Endothelial cell of umbilical vein (primary cell): ENCODE measurements around the gene AGBL4. TPM values are rescaled to one million over a fixed set of nuclear protein-coding genes. Genes with fewer than 3 reads are reported as not detected.

Source experiments
- BruUV-seq: library from RNA; stranded (reverse); fragments of 400-500 nt; replicated peaks from 2 replicates; lab custom pipeline; 2021; lab: Mats Ljungman, UMichigan
- CTCF ChIA-PET: fragments of 300-600, 350-600 bp; sonication (Branson Sonifier 250); formaldehyde crosslinking; loops from one replicate; lab custom pipeline; 2021; ENCODE audit warnings: antibody characterized with exemption, inconsistent platforms; lab: Charles Lee
- POLR2A ChIA-PET: fragments of 300-600, 350-600 bp; sonication (Branson Sonifier 250); formaldehyde crosslinking; loops from one replicate; lab custom pipeline; 2021; ENCODE audit warnings: antibody characterized with exemption, inconsistent platforms; lab: Charles Lee
- DNase-seq: peaks from one replicate; pipeline ENCODE4 v3.0.0-alpha.2; 2011; ENCODE audit warnings: low read depth, low spot score
- FAIRE-seq: peaks from 2 replicates; lab custom pipeline; 2011; peaks lifted over from hg19 to GRCh38; lab: Jason Lieb, UNC
- H2AFZ ChIP-seq: 2 replicates; pipeline ENCODE4 v1.6.0; 2012; ENCODE audit warnings: low read depth, low read length, control low read depth, inconsistent platforms
- H3K27ac ChIP-seq: 2 replicates; pipeline ENCODE4 v1.5.1; 2011; ENCODE audit warnings: low read depth, mild to moderate bottlenecking, control low read depth, low read length, moderate library complexity; ENCODE audit not compliant: insufficient read depth
- H3K27me3 ChIP-seq, 2 experiments: 2 replicates each; pipeline versions ENCODE4 v1.6.0 to v1.6.1; 2011; ENCODE audit warnings: low read length in 2 of 2, mixed read lengths in 1 of 2; ENCODE audit not compliant: control insufficient read depth in 2 of 2, insufficient read depth in 2 of 2
- H3K36me3 ChIP-seq, 2 experiments: 2 replicates in 1 of 2; 3 replicates in 1 of 2; pipeline ENCODE4 v1.5.1; 2011; ENCODE audit warnings: low read length in 2 of 2, mild to moderate bottlenecking in 1 of 2, moderate library complexity in 1 of 2; ENCODE audit not compliant: control insufficient read depth in 2 of 2, insufficient read depth in 2 of 2; ENCODE audit errors: extremely low read depth in 1 of 2
- H3K4me1 ChIP-seq: 3 replicates; pipeline ENCODE4 v1.5.1; 2011; ENCODE audit warnings: mild to moderate bottlenecking, low read length; ENCODE audit not compliant: control insufficient read depth, insufficient read depth; ENCODE audit errors: extremely low read depth
- H3K4me2 ChIP-seq: 2 replicates; pipeline ENCODE4 v1.6.1; 2011; ENCODE audit warnings: low read length, control low read depth, mixed read lengths; ENCODE audit not compliant: insufficient read depth
- H3K4me3 ChIP-seq, 3 experiments: fragments of 200-600 bp in 1 of 3; sonication (generic), shearing (Covaris generic) in 1 of 3; replicated peaks in 1 of 3; 2 replicates each; pipeline ENCODE4 v1.5.1; 2011 to 2016; ENCODE audit warnings: control low read depth in 3 of 3, low read length in 3 of 3, mild to moderate bottlenecking in 2 of 3, inconsistent platforms in 1 of 3, low read depth in 1 of 3, moderate library complexity in 1 of 3; ENCODE audit not compliant: insufficient read depth in 1 of 3
- H3K79me2 ChIP-seq: 2 replicates; pipeline ENCODE4 v1.6.0; 2012; ENCODE audit warnings: low read length, inconsistent platforms; ENCODE audit not compliant: control insufficient read depth, insufficient read depth
- H3K9ac ChIP-seq: replicated peaks from 2 replicates; pipeline ENCODE3; 2011; ENCODE audit warnings: low read length, control low read depth; ENCODE audit not compliant: insufficient read depth; ENCODE audit errors: extremely low read depth
- H3K9me1 ChIP-seq: replicated peaks from 3 replicates; pipeline ENCODE4 v1.6.0; 2011; ENCODE audit warnings: mild to moderate bottlenecking, low read length; ENCODE audit not compliant: control insufficient read depth, insufficient read depth; ENCODE audit errors: extremely low read depth
- H3K9me3 ChIP-seq: replicated peaks from 2 replicates; pipeline ENCODE4 v1.5.1; 2012; ENCODE audit warnings: low read length, inconsistent platforms; ENCODE audit not compliant: control insufficient read depth, insufficient read depth
- H4K20me1 ChIP-seq: replicated peaks from 2 replicates; pipeline ENCODE3; 2011; ENCODE audit warnings: mild to moderate bottlenecking, low read length; ENCODE audit not compliant: control insufficient read depth, insufficient read depth; ENCODE audit errors: extremely low read depth
- CTCF ChIP-seq, 2 donors: IDR thresholded peaks; 1 replicate in 1 of 2; 2 replicates in 1 of 2; pipeline ENCODE4 v1.5.1; 2011; ENCODE audit warnings: low read length in 2 of 2, mild to moderate bottlenecking in 2 of 2, moderate library complexity in 2 of 2, control low read depth in 1 of 2, inconsistent platforms in 1 of 2, low read depth in 1 of 2; ENCODE audit not compliant: insufficient read depth in 1 of 2; ENCODE audit errors: extremely low read depth in 1 of 2
- EZH2 ChIP-seq: IDR thresholded peaks from 2 replicates; pipeline ENCODE4 v1.6.1; 2012; ENCODE audit warnings: borderline replicate concordance, low read depth, mild to moderate bottlenecking, moderate library complexity, low read length, inconsistent platforms; ENCODE audit not compliant: severe bottlenecking
- FOS ChIP-seq: IDR thresholded peaks from 2 replicates; pipeline ENCODE4 v1.6.1; 2011; ENCODE audit warnings: mild to moderate bottlenecking, low read length, moderate library complexity, borderline replicate concordance; ENCODE audit not compliant: insufficient read depth
- GATA2 ChIP-seq: IDR thresholded peaks from 2 replicates; pipeline ENCODE4 v1.7.0; 2011; ENCODE audit warnings: low read depth, mild to moderate bottlenecking, moderate library complexity, mixed read lengths, low read length; ENCODE audit not compliant: insufficient read length, insufficient read depth
- JUN ChIP-seq: IDR thresholded peaks from 2 replicates; pipeline ENCODE4 v1.6.1; 2011; ENCODE audit warnings: borderline replicate concordance, low read depth; ENCODE audit not compliant: insufficient read length, insufficient read depth
- MYC ChIP-seq: IDR thresholded peaks from one replicate; pipeline ENCODE4 v1.6.1; 2011; ENCODE audit warnings: mild to moderate bottlenecking, low read depth, low read length
- POLR2A ChIP-seq: IDR thresholded peaks from 2 replicates; pipeline ENCODE4 v1.6.1; 2012; ENCODE audit warnings: low read depth, mild to moderate bottlenecking, control low read depth, low read length
- POLR2AphosphoS5 ChIP-seq: IDR thresholded peaks from 2 replicates; pipeline ENCODE4 v1.6.1; 2012; ENCODE audit warnings: low read depth, mild to moderate bottlenecking, control low read depth, low read length, moderate library complexity; ENCODE audit not compliant: insufficient read depth
- dilution Hi-C: fragments of 300-500 bp; cut with MboI; formaldehyde crosslinking; loops from one replicate; pipeline ENCODE4 v1.15.0; 2019; ENCODE audit warnings: low sequenced_read_pairs; ENCODE audit not compliant: extremely low pct_ligation_motif_present
- intact Hi-C: fragments of 100-400 bp; cut with micrococcal nuclease; formaldehyde crosslinking; loops from one replicate; pipeline ENCODE4 v1.10.0; 2022
- polyA plus RNA-seq, 4 experiments: library from polyadenylated mRNA; depleted of rRNA in 3 of 4; stranded (reverse) in 3 of 4; unstranded in 1 of 4; fragments of >200 nt; gene quantifications; 2 replicates each; pipeline versions ENCODE4 v1.2.1 to v1.2.3, GENCODE V29; 2011 to 2012; ENCODE audit warnings: missing spikeins in 1 of 4
- total RNA-seq: library from RNA; stranded (reverse); gene quantifications from 2 replicates; pipeline ENCODE4 v1.2.3, GENCODE V29; 2021
- TF ChIP-seq, protein P1 (sequence below): IDR thresholded peaks from 2 replicates; pipeline ENCODE4 v1.6.1; 2011; ENCODE audit not compliant: insufficient read depth, insufficient read length

Gene AGBL4
- total and polyA plus RNA-seq, 2 donors (not counting 3 experiments of a cell fraction or from before 2014, with no cell fraction given): not detected

- Histone ChIP-seq H3K4me2 (no peak overlapping the region), H3K9me3 (no peaks in the 10 kb centered on the region), H3K9ac (no peak overlapping the region), H3K27ac (no peak overlapping the region), H3K4me1 (no peaks in the 10 kb centered on the region), H3K4me3 (no peak overlapping the region), H3K79me2 (no peaks in the 10 kb centered on the region), H4K20me1 (no peaks in the 10 kb centered on the region), H3K9me1 (no peaks in the 10 kb centered on the region), H2AFZ (no peak overlapping the region), H3K36me3 (no peaks in the 10 kb centered on the region), H3K27me3 (no peaks in the 10 kb centered on the region)
- no TSS peak for BruUV-seq
- DNase-seq (no peak), FAIRE-seq (no peak)
- CTCF ChIA-PET: no interaction called here
- POLR2A ChIA-PET: no interaction called here
- dilution Hi-C loops (no loop called here), intact Hi-C loops (no loop called here)
- TF ChIP-seq POLR2A: no peak
- no peak for TF ChIP-seq MYC
- no peak for TF ChIP-seq POLR2AphosphoS5
- no peak for TF ChIP-seq EZH2
- no peak for TF ChIP-seq FOS
- TF ChIP-seq, protein P1, sequence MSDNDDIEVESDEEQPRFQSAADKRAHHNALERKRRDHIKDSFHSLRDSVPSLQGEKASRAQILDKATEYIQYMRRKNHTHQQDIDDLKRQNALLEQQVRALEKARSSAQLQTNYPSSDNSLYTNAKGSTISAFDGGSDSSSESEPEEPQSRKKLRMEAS: no peak
- no peak for TF ChIP-seq GATA2
- TF ChIP-seq JUN: no peak
- TF ChIP-seq CTCF (IDR thresholded peaks at IDR 0.05; ENCODE audit: extremely low read depth in 1 of 2, insufficient read depth in 1 of 2, low read depth in 1 of 2, low read length in 2 of 2): no peak
These were observed 938.7 kb downstream of the AGBL4 start for GRCh38 chr1:49085079-49085478.
